Measurements from ENCODE around the gene CADPS.

DNA sequence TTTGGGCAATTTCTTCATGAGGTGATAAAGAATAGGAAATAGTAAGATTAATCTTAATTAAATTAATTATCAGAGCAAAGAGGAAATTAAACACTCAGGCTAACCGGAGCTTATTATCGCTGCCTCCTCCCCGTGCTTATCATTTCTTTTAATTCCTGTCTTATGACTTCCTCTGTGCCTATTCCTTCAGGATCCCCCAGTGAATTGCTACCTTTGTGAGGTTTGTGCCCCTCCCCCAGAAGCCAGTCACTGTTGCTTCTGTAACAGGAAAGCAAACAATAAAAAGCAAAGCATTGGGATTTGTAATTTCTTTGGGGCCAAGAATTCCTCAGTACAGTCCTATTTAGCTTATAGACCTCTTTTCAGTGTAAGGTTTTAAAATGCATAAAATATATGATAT is 164.5 kb downstream of the CADPS start:
- TF ChIP-seq TCF7 (IDR thresholded peaks at IDR 0.05; ENCODE audit: borderline replicate concordance) (no peak), CHD2 (IDR thresholded peaks at IDR 0.05; ENCODE audit: low read depth, low read length) (no peak), BRD9 (IDR thresholded peaks at IDR 0.05; ENCODE audit: low read depth, partially characterized antibody) (no peak), ZNF174 (CRISPR knock-in tag; IDR thresholded peaks at IDR 0.05) (no peak), ETV6 (IDR thresholded peaks at IDR 0.05; ENCODE audit: borderline replicate concordance in 1 of 2, low read depth in 2 of 2, low read length in 1 of 2) (no peak), ETV6 (CRISPR knock-in tag; IDR thresholded peaks at IDR 0.05; ENCODE audit: borderline replicate concordance) (no peak), ZFX (CRISPR knock-in tag; IDR thresholded peaks at IDR 0.05) (no peak), NFYB (IDR thresholded peaks at IDR 0.05; ENCODE audit: extremely low read depth, insufficient read length) (no peak), POLR2A (conservative IDR thresholded peaks at IDR 0.05) (no peak), GTF2E2 (tag; IDR thresholded peaks at IDR 0.05) (no peak), NFE2L1 (tag; IDR thresholded peaks at IDR 0.05; ENCODE audit: borderline replicate concordance, low read depth) (no peak)
- TF ChIP-seq, protein P1, sequence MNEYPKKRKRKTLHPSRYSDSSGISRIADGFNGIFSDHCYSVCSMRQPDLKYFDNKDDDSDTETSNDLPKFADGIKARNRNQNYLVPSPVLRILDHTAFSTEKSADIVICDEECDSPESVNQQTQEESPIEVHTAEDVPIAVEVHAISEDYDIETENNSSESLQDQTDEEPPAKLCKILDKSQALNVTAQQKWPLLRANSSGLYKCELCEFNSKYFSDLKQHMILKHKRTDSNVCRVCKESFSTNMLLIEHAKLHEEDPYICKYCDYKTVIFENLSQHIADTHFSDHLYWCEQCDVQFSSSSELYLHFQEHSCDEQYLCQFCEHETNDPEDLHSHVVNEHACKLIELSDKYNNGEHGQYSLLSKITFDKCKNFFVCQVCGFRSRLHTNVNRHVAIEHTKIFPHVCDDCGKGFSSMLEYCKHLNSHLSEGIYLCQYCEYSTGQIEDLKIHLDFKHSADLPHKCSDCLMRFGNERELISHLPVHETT (CRISPR knock-in tag; conservative IDR thresholded peaks at IDR 0.05 in 1 of 2, IDR thresholded peaks at IDR 0.05 in 1 of 2), result no peak

All from K562 (cell line).